Lower lobe of right lung (tissue), 2 donors: ENCODE results near the gene PPP1R13B. TPM values are rescaled to one million over a fixed set of nuclear protein-coding genes. Genes with fewer than 3 reads are reported as not detected.

Source experiments
- ATAC-seq, 2 donors: fragments of 200-7000 bp; cut with Tn5 transposase; one replicate each; pipeline ENCODE4 v1.9.1; 2020 to 2022; ENCODE audit warnings: mild to moderate bottlenecking in 2 of 2, moderate library complexity in 2 of 2
- DNase-seq: peaks from one replicate; pipeline ENCODE4 v3.0.0-alpha.2; 2020
- H3K27ac ChIP-seq: fragments of 200-600 bp; one replicate; pipeline ENCODE4 v1.8.0; 2022
- H3K27me3 ChIP-seq: fragments of 200-600 bp; one replicate; pipeline ENCODE4 v1.8.0; 2022; ENCODE audit warnings: low read depth
- H3K36me3 ChIP-seq: fragments of 200-600 bp; one replicate; pipeline ENCODE4 v1.8.0; 2022; ENCODE audit warnings: mild to moderate bottlenecking
- H3K4me1 ChIP-seq: fragments of 200-600 bp; one replicate; pipeline ENCODE4 v1.8.0; 2022
- H3K4me3 ChIP-seq: fragments of 200-600 bp; one replicate; pipeline ENCODE4 v1.8.0; 2022; ENCODE audit warnings: mild to moderate bottlenecking
- H3K9me3 ChIP-seq: fragments of 200-600 bp; one replicate; pipeline ENCODE4 v1.8.0; 2022
- CTCF ChIP-seq: fragments of 200-600 bp; IDR thresholded peaks from one replicate; pipeline ENCODE4 v1.8.0; 2022; ENCODE audit warnings: antibody characterized with exemption, mild to moderate bottlenecking
- intact Hi-C: fragments of 100-400 bp; cut with DNase I; formaldehyde crosslinking; loops from one replicate; pipeline ENCODE4 v1.11.0; 2022
- total RNA-seq: library from RNA; stranded (reverse); fragmentation: NEBNext Ultra II Directional; extraction: Animal tissue kit (Norgen Biotek cat#: 25700); gene quantifications from one replicate; pipeline ENCODE4 v1.2.1, GENCODE V29; 2021
- donor health status: DM: no; HTN: yes; CAD: no; lungs with severe emphysema.

The PPP1R13B gene
- total RNA-seq, 1 donor from 2014 or later = 60.6 TPM

- Histone ChIP-seq H3K27ac (no peak overlapping the region), H3K4me3 (no peak overlapping the region), H3K27me3 (no peaks in the 10 kb centered on the region), H3K36me3 (peaks cover 62% of the 10 kb centered on the region), H3K4me1 (peaks cover 22% of the 10 kb centered on the region), H3K9me3 (no peaks in the 10 kb centered on the region)
- DNase-seq (no peak), ATAC-seq (no peak)
- no peak for TF ChIP-seq CTCF
- intact Hi-C loops = no loop called here
These were observed 119.2 kb downstream of the PPP1R13B start for GRCh38 chr14:103728141-103728540.

GRCh38 chr14:103727313-103727980, 119.9 kb downstream of the PPP1R13B start:
- intact Hi-C loops = no loop called here
- Histone ChIP-seq H3K27me3 (no peaks in the 10 kb centered on the region), H3K4me1 (peaks cover 29% of the 10 kb centered on the region), H3K36me3 (peaks cover 55% of the 10 kb centered on the region), H3K9me3 (no peaks in the 10 kb centered on the region), H3K27ac (no peak overlapping the region), H3K4me3 (no peak overlapping the region)
- ATAC-seq (peak; percentile 69 to 71), DNase-seq (peak; percentile 74)
- TF ChIP-seq CTCF = peak; percentile 26

GRCh38 chr14:103726474-103726873, 120.9 kb downstream of the PPP1R13B start:
- H3K27ac ChIP-seq = no peak overlapping the region
- DNase-seq (no peak), ATAC-seq (no peak)
- H3K9me3 ChIP-seq = no peaks in the 10 kb centered on the region
- H3K4me3 ChIP-seq = no peak overlapping the region
- H3K27me3 ChIP-seq = no peaks in the 10 kb centered on the region
- H3K4me1 ChIP-seq = peaks cover 29% of the 10 kb centered on the region
- H3K36me3 ChIP-seq = peaks cover 46% of the 10 kb centered on the region
- intact Hi-C loops = no loop called here
- TF ChIP-seq CTCF = no peak

- Histone ChIP-seq H3K9me3 (no peaks in the 10 kb centered on the region), H3K36me3 (peaks cover 43% of the 10 kb centered on the region), H3K4me3 (no peak overlapping the region), H3K4me1 (peaks cover 29% of the 10 kb centered on the region), H3K27me3 (no peaks in the 10 kb centered on the region), H3K27ac (no peak overlapping the region)
- no peak for ATAC-seq
- intact Hi-C loops = no loop called here
- no peak for DNase-seq
- no peak for TF ChIP-seq CTCF
These were observed 121.5 kb downstream of the PPP1R13B start for GRCh38 chr14:103725739-103726395.

GRCh38 chr14:103725001-103725682, 122.2 kb downstream of the PPP1R13B start:
- Histone ChIP-seq H3K27ac (no peak overlapping the region), H3K4me1 (peaks cover 29% of the 10 kb centered on the region)
- no peak for DNase-seq

More at GRCh38 chr14:103725001-103725682, 122.2 kb downstream of the PPP1R13B start:
- ATAC-seq = no peak
- TF ChIP-seq CTCF = no peak
- H3K9me3 ChIP-seq = no peaks in the 10 kb centered on the region
- H3K36me3 ChIP-seq = peaks cover 36% of the 10 kb centered on the region
- H3K27me3 ChIP-seq = no peaks in the 10 kb centered on the region
- intact Hi-C loops = no loop called here
- H3K4me3 ChIP-seq = no peak overlapping the region
